IPS-15b (cell line): ENCODE measurements around the gene CLCA2.

ENCODE experiments used
- H3K27me3 ChIP-seq: one replicate; pipeline ENCODE4 v1.6.1; 2013; ENCODE audit warnings: low read length; ENCODE audit not compliant: control insufficient read depth, insufficient read depth
- H3K36me3 ChIP-seq: one replicate; pipeline ENCODE4 v1.6.1; 2013; ENCODE audit warnings: low read length; ENCODE audit not compliant: control insufficient read depth, insufficient read depth
- H3K4me1 ChIP-seq: one replicate; pipeline ENCODE4 v1.6.1; 2013; ENCODE audit warnings: mild to moderate bottlenecking, low read length; ENCODE audit not compliant: control insufficient read depth, insufficient read depth
- H3K4me3 ChIP-seq: one replicate; pipeline ENCODE4 v1.5.1; 2013; ENCODE audit warnings: low read depth, low read length
- H3K9ac ChIP-seq: one replicate; pipeline ENCODE4 v1.6.1; 2013; ENCODE audit warnings: low read depth, mild to moderate bottlenecking, low read length
- H3K9me3 ChIP-seq: one replicate; pipeline ENCODE4 v1.6.1; 2013; ENCODE audit warnings: mild to moderate bottlenecking, low read length; ENCODE audit not compliant: control insufficient read depth, insufficient read depth

Gene CLCA2

GRCh38 chr1:86423873-86424272 is at the start of gene CLCA2:
Gene CLCA2 (plus strand): TSS chr1:86424171. CDS start chr1:86424248, 77 bp downstream.
- no peak within 1 kb of the TSS for H3K4me3 ChIP-seq
- no peaks in the 10 kb centered on the region for H3K4me1 ChIP-seq
- no peaks in the 10 kb centered on the region for H3K36me3 ChIP-seq
- no peaks in the 10 kb centered on the region for H3K9me3 ChIP-seq
- no peaks in the 10 kb centered on the region for H3K27me3 ChIP-seq
- no peak within 1 kb of the TSS for H3K9ac ChIP-seq

DNA sequence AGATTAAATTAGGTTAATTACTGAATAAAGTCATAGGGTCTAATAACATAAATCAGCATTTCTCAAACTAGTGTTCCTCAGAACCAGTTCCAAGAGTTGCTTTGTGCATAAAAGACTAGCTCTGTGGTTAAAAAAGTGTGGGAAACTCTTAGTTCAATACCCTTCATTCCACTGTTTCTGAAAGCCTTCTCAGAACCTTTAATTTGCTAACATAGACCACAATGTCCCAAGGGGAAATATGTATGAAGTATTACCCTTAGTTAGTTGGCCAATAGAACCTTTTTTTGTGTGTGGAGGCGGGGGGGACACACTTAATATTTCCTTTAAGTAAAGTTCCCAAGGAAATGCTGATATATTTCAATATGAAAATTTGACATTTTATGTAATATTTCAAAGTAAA is 48.3 kb upstream of the CLCA2 start:
- no peaks in the 10 kb centered on the region for H3K27me3 ChIP-seq
- H3K4me1 ChIP-seq = no peaks in the 10 kb centered on the region
- no peak overlapping the region for H3K4me3 ChIP-seq
- H3K9me3 ChIP-seq = peaks cover 6% of the 10 kb centered on the region
- no peak overlapping the region for H3K9ac ChIP-seq
- peaks cover 4% of the 10 kb centered on the region for H3K36me3 ChIP-seq

DNA sequence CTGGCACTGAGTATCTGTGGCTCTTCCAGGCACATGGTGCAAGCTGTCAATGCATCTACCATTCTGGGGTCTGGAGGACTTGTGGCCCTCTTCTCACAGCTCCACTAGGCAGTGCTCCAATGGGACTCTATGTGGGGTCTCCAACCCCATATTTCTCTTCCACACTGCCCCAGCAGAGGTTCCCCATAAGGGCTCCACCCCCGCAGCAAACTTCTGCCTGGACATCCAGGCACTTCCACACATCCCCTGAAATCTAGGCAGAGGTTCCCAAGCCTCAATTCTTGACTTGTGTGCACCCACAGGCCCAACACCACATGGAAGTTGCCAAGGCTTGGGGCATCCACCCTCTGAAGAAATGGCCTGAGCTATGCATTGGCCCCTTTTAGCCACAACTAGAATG is 46.6 kb upstream of the CLCA2 start:
- H3K4me3 ChIP-seq = no peak overlapping the region
- peaks cover 4% of the 10 kb centered on the region for H3K36me3 ChIP-seq
- no peaks in the 10 kb centered on the region for H3K4me1 ChIP-seq
- H3K9ac ChIP-seq = no peak overlapping the region
- no peaks in the 10 kb centered on the region for H3K27me3 ChIP-seq
- peaks cover 6% of the 10 kb centered on the region for H3K9me3 ChIP-seq

DNA sequence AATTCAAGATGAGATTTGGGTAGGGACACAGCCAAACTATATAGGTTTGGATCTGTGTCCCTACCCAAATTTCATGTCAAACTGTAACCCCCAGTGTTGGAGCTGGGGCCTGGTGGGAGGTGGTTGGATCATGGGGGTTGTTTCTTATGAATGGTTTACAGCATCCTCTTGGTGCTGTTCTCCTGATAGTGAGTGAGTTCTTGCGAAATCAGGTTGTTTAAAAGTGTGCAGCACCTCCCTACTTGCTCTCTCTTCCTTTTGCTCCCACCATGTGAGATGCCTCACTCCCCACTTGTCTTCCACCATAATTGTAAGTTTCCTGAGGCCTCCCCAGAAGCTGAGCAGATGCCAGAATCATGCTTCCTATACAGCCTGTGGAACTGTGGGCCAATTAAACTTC is 45.2 kb upstream of the CLCA2 start:
- Histone ChIP-seq H3K9me3 (peaks cover 6% of the 10 kb centered on the region), H3K36me3 (peaks cover 4% of the 10 kb centered on the region), H3K4me1 (no peaks in the 10 kb centered on the region), H3K9ac (no peak overlapping the region), H3K27me3 (no peaks in the 10 kb centered on the region), H3K4me3 (no peak overlapping the region)

DNA sequence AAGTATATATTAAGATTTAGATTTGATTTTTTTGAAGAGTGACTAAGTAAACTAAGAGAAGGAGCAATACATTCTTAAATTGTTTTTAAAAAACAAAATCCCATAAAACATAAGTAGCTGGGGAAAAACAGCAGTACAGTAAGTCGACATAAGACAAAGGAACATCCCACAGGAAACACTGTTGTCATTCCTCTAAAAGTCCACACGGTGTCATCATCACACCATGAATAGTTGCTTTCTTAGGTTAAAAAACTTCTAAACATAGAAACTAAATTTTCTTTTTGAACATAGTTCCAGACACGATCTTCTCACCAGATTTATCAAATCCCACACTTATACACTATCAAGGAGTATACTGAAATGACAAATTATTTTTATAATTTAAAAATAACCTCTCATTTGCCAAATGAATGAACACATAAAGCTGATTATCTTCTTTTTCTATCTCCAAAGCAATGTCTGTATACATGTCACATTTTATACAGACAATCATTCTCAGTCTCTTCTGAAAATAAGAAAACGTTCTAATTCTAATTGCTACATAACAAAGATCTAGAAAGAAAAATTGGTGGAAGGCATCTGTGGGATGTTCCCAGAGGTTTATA is 43.6 kb upstream of the CLCA2 start:
- H3K27me3 ChIP-seq = no peaks in the 10 kb centered on the region
- H3K4me3 ChIP-seq = no peak overlapping the region
- peaks cover 4% of the 10 kb centered on the region for H3K36me3 ChIP-seq
- peaks cover 6% of the 10 kb centered on the region for H3K9me3 ChIP-seq
- H3K4me1 ChIP-seq = no peaks in the 10 kb centered on the region
- no peak overlapping the region for H3K9ac ChIP-seq

GRCh38 chr1:86381223-86381622 is 42.7 kb upstream of the CLCA2 start:
- peaks cover 4% of the 10 kb centered on the region for H3K36me3 ChIP-seq
- H3K4me1 ChIP-seq = no peaks in the 10 kb centered on the region
- no peak overlapping the region for H3K9ac ChIP-seq
- no peak overlapping the region for H3K4me3 ChIP-seq
- H3K9me3 ChIP-seq = peaks cover 6% of the 10 kb centered on the region
- no peaks in the 10 kb centered on the region for H3K27me3 ChIP-seq

DNA sequence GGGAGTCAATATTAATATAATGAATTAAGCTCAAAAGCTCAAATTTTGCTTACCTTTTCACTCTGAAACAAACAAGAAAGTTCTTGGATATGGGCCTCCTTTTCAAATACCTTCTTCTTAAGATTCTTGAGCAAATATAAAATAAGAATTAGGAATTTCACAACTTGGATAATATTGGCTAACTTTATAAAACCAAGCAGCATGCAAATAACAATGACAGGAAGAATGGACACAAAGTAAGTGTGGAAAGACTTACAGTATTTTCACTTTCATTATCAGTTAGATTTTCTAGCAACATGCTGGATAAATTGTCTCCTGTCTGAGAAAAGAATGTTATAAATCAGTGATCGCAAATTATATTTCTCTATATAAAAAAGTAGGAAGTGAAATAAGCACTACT is 41.1 kb upstream of the CLCA2 start:
- no peak overlapping the region for H3K9ac ChIP-seq
- no peak overlapping the region for H3K4me3 ChIP-seq
- no peaks in the 10 kb centered on the region for H3K27me3 ChIP-seq
- H3K4me1 ChIP-seq = no peaks in the 10 kb centered on the region
- no peaks in the 10 kb centered on the region for H3K36me3 ChIP-seq
- H3K9me3 ChIP-seq = no peaks in the 10 kb centered on the region

GRCh38 chr1:86387916-86388627 is 35.9 kb upstream of the CLCA2 start:
- Histone ChIP-seq H3K36me3 (no peaks in the 10 kb centered on the region), H3K9me3 (no peaks in the 10 kb centered on the region), H3K9ac (no peak overlapping the region), H3K4me3 (no peak overlapping the region), H3K27me3 (no peaks in the 10 kb centered on the region), H3K4me1 (no peaks in the 10 kb centered on the region)

DNA sequence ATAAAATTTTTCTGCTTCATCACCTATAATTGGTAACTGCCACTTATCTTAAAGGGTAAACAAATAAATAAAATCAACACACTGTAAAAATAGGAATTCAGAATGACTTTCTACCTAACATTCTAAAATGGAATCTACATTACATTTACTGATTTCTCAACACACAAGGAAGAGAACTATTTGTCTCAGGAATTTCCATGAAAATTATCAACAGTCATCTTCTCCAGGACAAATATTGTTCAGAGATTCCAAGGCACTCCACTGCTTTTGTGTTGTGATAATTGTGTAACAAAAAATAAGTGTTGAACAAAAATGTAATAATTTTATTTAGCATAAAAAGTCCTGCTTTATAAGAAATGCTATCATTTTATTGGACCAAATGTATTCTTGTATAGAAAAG is 35.2 kb upstream of the CLCA2 start:
- Histone ChIP-seq H3K27me3 (no peaks in the 10 kb centered on the region), H3K9ac (no peak overlapping the region), H3K36me3 (no peaks in the 10 kb centered on the region), H3K9me3 (no peaks in the 10 kb centered on the region), H3K4me3 (no peak overlapping the region), H3K4me1 (no peaks in the 10 kb centered on the region)

- no peak overlapping the region for H3K4me3 ChIP-seq
- no peak overlapping the region for H3K9ac ChIP-seq
- H3K9me3 ChIP-seq = no peaks in the 10 kb centered on the region
- H3K4me1 ChIP-seq = no peaks in the 10 kb centered on the region
- no peaks in the 10 kb centered on the region for H3K27me3 ChIP-seq
- no peaks in the 10 kb centered on the region for H3K36me3 ChIP-seq
These were observed 34.7 kb upstream of the CLCA2 start for GRCh38 chr1:86389307-86389706.

- Histone ChIP-seq H3K4me1 (no peaks in the 10 kb centered on the region), H3K27me3 (no peaks in the 10 kb centered on the region), H3K9me3 (no peaks in the 10 kb centered on the region), H3K4me3 (no peak overlapping the region), H3K36me3 (no peaks in the 10 kb centered on the region), H3K9ac (no peak overlapping the region)
These were observed 29.6 kb upstream of the CLCA2 start for GRCh38 chr1:86394416-86394815.

DNA sequence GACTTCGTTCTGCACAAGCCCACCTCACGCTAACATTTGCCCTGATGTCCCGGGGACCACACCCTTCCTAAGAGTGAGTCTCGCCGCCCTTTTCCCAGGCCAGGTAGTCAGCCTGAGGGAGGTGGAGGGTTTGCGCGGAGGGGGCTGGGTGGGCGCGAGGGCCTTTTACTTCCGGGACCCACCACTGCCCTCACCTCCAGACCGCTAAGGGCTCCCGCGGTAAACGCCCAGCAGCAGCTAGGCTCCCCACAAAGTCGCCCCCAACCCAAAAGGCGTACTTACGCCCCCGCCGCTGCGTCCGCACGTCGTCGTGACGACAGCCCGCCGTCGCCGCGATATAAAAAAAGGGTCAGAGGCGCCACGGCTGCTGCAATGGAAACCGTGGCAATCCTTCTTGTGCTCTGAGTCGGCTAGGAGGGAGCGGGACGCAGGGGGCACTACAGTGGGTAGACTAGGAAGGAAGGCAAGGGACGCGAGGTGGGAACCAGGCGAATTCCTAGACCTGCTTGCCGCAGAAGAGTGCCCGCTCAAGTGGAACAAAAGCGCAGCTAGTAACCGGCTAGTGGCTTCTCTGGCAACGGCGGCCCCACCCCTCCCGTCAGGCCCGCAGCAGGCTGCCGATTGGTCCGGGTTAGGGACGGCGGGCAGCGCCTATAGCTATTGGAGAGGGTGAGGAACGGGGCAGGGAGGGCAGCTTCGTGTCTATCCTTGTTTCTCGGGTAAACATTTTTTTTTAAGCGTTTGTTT is 28.0 kb upstream of the CLCA2 start, which contains the start of gene ODF2L:
ODF2L (minus strand) TSS at position 573 of the 747 bp plus-strand sequence. CDS start 9,296 bp downstream, outside the sequence.
- no peaks in the 10 kb centered on the region for H3K27me3 ChIP-seq
- no peaks in the 10 kb centered on the region for H3K36me3 ChIP-seq
- no peaks in the 10 kb centered on the region for H3K9me3 ChIP-seq
- H3K4me3 ChIP-seq = peak within 1 kb of the TSS; percentile 87
- H3K9ac ChIP-seq = peak within 1 kb of the TSS; percentile 81
- H3K4me1 ChIP-seq = no peaks in the 10 kb centered on the region
